GM23338 (cell line): ENCODE data around the gene GPC5. TPM values are rescaled to one million over a fixed set of nuclear protein-coding genes. Genes with fewer than 3 reads are reported as not detected.

Experiments
- ATAC-seq: fragments of 200-7000 bp; cut with Tn5 transposase; 3 replicates; pipeline ENCODE4 v1.9.1; 2020
- DNase-seq: peaks from one replicate; pipeline ENCODE4 v3.0.0-alpha.2; 2015; ENCODE audit warnings: low spot score
- H2AFZ ChIP-seq: fragments of 200-600 bp; sonication (generic); 2 replicates; pipeline ENCODE4 v1.8.0; 2016; ENCODE audit warnings: antibody characterized with exemption, mild to moderate bottlenecking, moderate library complexity
- H3F3A ChIP-seq: fragments of 200-600 bp; sonication (generic); replicated peaks from 2 replicates; pipeline ENCODE4 v1.8.0; 2017; ENCODE audit warnings: antibody characterized with exemption, mixed run types, low read depth
- H3K27ac ChIP-seq: fragments of 200-600 bp; sonication (generic); 2 replicates; pipeline ENCODE4 v1.6.1; 2016; ENCODE audit warnings: low read depth
- H3K27me3 ChIP-seq: fragments of 200-600 bp; sonication (generic); 2 replicates; pipeline ENCODE4 v1.8.0; 2016; ENCODE audit warnings: mild to moderate bottlenecking, mixed run types, moderate library complexity; ENCODE audit not compliant: insufficient read depth
- H3K36me3 ChIP-seq: fragments of 200-600 bp; sonication (generic); 2 replicates; pipeline ENCODE4 v1.8.0; 2016; ENCODE audit warnings: mild to moderate bottlenecking; ENCODE audit not compliant: insufficient read depth
- H3K4me1 ChIP-seq: fragments of 200-600 bp; sonication (generic); 2 replicates; pipeline ENCODE4 v1.8.0; 2016; ENCODE audit warnings: mild to moderate bottlenecking, moderate library complexity; ENCODE audit not compliant: insufficient read depth
- H3K4me2 ChIP-seq: fragments of 200-600 bp; sonication (generic); 2 replicates; pipeline ENCODE4 v1.7.1; 2017; ENCODE audit warnings: mixed run types
- H3K4me3 ChIP-seq: fragments of 200-600 bp; sonication (generic); 2 replicates; pipeline ENCODE4 v1.6.1; 2016; ENCODE audit warnings: mixed run types
- H3K79me2 ChIP-seq: fragments of 200-600 bp; sonication (generic); replicated peaks from 2 replicates; pipeline ENCODE4 v1.8.0; 2017; ENCODE audit warnings: mild to moderate bottlenecking; ENCODE audit not compliant: insufficient read depth
- H3K9me2 ChIP-seq: fragments of 200-600 bp; sonication (generic); 2 replicates; pipeline ENCODE4 v1.8.0; 2017; ENCODE audit not compliant: insufficient read depth
- H4K20me1 ChIP-seq: fragments of 200-600 bp; sonication (generic); replicated peaks from 2 replicates; pipeline ENCODE4 v1.8.0; 2017; ENCODE audit warnings: mild to moderate bottlenecking; ENCODE audit not compliant: insufficient read depth
- H3K27ac Mint-ChIP-seq: 2 replicates; pipeline ENCODE4 v1.8.0; 2020; ENCODE audit warnings: inconsistent platforms, mild to moderate bottlenecking, moderate library complexity, mixed read lengths
- H3K27me3 Mint-ChIP-seq: 3 replicates; pipeline ENCODE4 v1.8.0; 2022; ENCODE audit warnings: low read depth, mild to moderate bottlenecking, moderate library complexity, mixed read lengths, inconsistent platforms; ENCODE audit not compliant: insufficient read depth, poor library complexity
- H3K36me3 Mint-ChIP-seq: 3 replicates; pipeline ENCODE4 v1.8.0; 2021; ENCODE audit warnings: low read depth, mild to moderate bottlenecking, inconsistent platforms, moderate library complexity, mixed read lengths
- H3K4me1 Mint-ChIP-seq: 3 replicates; pipeline ENCODE4 v1.8.0; 2020; ENCODE audit warnings: mild to moderate bottlenecking, inconsistent platforms, mixed read lengths
- H3K4me3 Mint-ChIP-seq: 3 replicates; pipeline ENCODE4 v1.8.0; 2021; ENCODE audit warnings: moderate library complexity, mild to moderate bottlenecking, inconsistent platforms, mixed read lengths
- H3K9me3 Mint-ChIP-seq: 3 replicates; pipeline ENCODE4 v1.8.0; 2020; ENCODE audit warnings: moderate library complexity, mild to moderate bottlenecking, inconsistent platforms, mixed read lengths
- CREB1 ChIP-seq: fragments of 250-450 bp; sonication (Bioruptor Pico); IDR thresholded peaks from 2 replicates; pipeline ENCODE4 v1.5.0; 2020; ENCODE audit warnings: low read depth, mild to moderate bottlenecking, moderate library complexity
- EZH2phosphoT487 ChIP-seq: fragments of 200-600 bp; sonication (generic); IDR thresholded peaks from one replicate; pipeline ENCODE4 v1.8.1; 2018; ENCODE audit warnings: antibody characterized with exemption; ENCODE audit not compliant: unreplicated experiment
- JUNB ChIP-seq: IDR thresholded peaks from one replicate; pipeline ENCODE4 v1.6.1; 2016; ENCODE audit warnings: antibody characterized with exemption; ENCODE audit not compliant: unreplicated experiment
- NANOG ChIP-seq: IDR thresholded peaks from 2 replicates; pipeline ENCODE4 v1.6.1; 2016; ENCODE audit warnings: antibody characterized with exemption, borderline replicate concordance
- STAT1 ChIP-seq: IDR thresholded peaks from one replicate; pipeline ENCODE4 v1.6.1; 2016; ENCODE audit warnings: antibody characterized with exemption; ENCODE audit not compliant: unreplicated experiment
- ZNF114 ChIP-seq: fragments of 250-450 bp; sonication (Bioruptor Pico); IDR thresholded peaks from 2 replicates; pipeline ENCODE4 v1.5.0; 2020; ENCODE audit warnings: mild to moderate bottlenecking, moderate library complexity
- ZNF331 ChIP-seq: fragments of 250-450 bp; sonication (Bioruptor Pico); IDR thresholded peaks from 2 replicates; pipeline ENCODE4 v1.5.0; 2020; ENCODE audit warnings: low read depth, mild to moderate bottlenecking, moderate library complexity
- ZNF462 ChIP-seq: fragments of 250-450 bp; sonication (Bioruptor Pico); IDR thresholded peaks from 2 replicates; pipeline ENCODE4 v1.5.0; 2020; ENCODE audit warnings: mild to moderate bottlenecking, moderate library complexity
- polyA plus RNA-seq: library from polyadenylated mRNA; unstranded; fragments of >200 nt; fragmentation: Nextera tagmentation; extraction: Ambion mirVana; gene quantifications from 2 replicates; pipeline ENCODE4 v1.2.1, GENCODE V29; 2016
- total RNA-seq: library from RNA; depleted of rRNA; stranded (reverse); fragments of >200 nt; shearing (Covaris generic); gene quantifications from 2 replicates; pipeline ENCODE4 v1.2.3, GENCODE V29; 2014
- TF ChIP-seq, protein P1 (sequence below): IDR thresholded peaks from one replicate; pipeline ENCODE4 v1.6.1; 2018; ENCODE audit warnings: antibody characterized with exemption; ENCODE audit not compliant: unreplicated experiment

GPC5 gene
- total and polyA plus RNA-seq, 2 experiments from 2014 or later: 0.95 to 1.1 TPM

DNA sequence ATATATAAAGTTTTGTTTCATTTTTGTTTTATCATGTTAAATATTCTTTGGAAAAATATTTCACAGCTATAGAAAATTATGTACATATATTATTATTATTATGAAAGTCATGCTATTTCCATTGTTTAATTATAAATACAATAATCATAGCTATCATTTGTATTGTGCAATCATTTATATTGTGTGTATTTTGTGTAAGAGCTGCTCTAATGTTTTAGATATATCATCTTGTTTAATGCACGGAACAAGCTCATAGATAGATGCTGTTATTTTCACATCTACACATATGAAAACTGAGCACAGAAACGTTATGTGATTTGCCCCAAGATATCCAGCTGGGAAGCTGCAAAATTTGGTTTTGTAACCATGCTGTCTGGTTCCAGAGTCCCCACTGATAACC is 111.6 kb downstream of the GPC5 start (continued):
- TF ChIP-seq, protein P1, sequence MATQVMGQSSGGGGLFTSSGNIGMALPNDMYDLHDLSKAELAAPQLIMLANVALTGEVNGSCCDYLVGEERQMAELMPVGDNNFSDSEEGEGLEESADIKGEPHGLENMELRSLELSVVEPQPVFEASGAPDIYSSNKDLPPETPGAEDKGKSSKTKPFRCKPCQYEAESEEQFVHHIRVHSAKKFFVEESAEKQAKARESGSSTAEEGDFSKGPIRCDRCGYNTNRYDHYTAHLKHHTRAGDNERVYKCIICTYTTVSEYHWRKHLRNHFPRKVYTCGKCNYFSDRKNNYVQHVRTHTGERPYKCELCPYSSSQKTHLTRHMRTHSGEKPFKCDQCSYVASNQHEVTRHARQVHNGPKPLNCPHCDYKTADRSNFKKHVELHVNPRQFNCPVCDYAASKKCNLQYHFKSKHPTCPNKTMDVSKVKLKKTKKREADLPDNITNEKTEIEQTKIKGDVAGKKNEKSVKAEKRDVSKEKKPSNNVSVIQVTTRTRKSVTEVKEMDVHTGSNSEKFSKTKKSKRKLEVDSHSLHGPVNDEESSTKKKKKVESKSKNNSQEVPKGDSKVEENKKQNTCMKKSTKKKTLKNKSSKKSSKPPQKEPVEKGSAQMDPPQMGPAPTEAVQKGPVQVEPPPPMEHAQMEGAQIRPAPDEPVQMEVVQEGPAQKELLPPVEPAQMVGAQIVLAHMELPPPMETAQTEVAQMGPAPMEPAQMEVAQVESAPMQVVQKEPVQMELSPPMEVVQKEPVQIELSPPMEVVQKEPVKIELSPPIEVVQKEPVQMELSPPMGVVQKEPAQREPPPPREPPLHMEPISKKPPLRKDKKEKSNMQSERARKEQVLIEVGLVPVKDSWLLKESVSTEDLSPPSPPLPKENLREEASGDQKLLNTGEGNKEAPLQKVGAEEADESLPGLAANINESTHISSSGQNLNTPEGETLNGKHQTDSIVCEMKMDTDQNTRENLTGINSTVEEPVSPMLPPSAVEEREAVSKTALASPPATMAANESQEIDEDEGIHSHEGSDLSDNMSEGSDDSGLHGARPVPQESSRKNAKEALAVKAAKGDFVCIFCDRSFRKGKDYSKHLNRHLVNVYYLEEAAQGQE: no peak

GRCh38 chr13:91513790-91514189 is 115.4 kb downstream of the GPC5 start:
- H3K36me3 ChIP-seq: no peaks in the 10 kb centered on the region
- H3K36me3 Mint-ChIP-seq: peaks cover 13% of the 10 kb centered on the region

More at GRCh38 chr13:91513790-91514189, 115.4 kb downstream of the GPC5 start:
- Histone ChIP-seq H3K4me1 (no peaks in the 10 kb centered on the region), H2AFZ (no peak overlapping the region), H3K4me3 (no peak overlapping the region), H4K20me1 (no peaks in the 10 kb centered on the region), H3K9me2 (no peaks in the 10 kb centered on the region), H3K27ac (no peak overlapping the region), H3F3A (no peaks in the 10 kb centered on the region), H3K4me2 (no peak overlapping the region), H3K79me2 (no peaks in the 10 kb centered on the region), H3K27me3 (no peaks in the 10 kb centered on the region)
- ATAC-seq: no peak
- H3K9me3 Mint-ChIP-seq: peaks cover 17% of the 10 kb centered on the region
- H3K4me3 Mint-ChIP-seq: no peak overlapping the region
- no peak for DNase-seq
- no peaks in the 10 kb centered on the region for H3K4me1 Mint-ChIP-seq
- TF ChIP-seq STAT1 (no peak), ZNF331 (CRISPR knock-in tag) (no peak), NANOG (no peak), CREB1 (CRISPR knock-in tag) (no peak), EZH2phosphoT487 (no peak), ZNF114 (CRISPR knock-in tag) (no peak), JUNB (no peak), ZNF462 (CRISPR knock-in tag) (no peak)
- TF ChIP-seq, protein P1: no peak
- no peak overlapping the region for H3K27ac Mint-ChIP-seq
- peaks cover 6% of the 10 kb centered on the region for H3K27me3 Mint-ChIP-seq
